Measurements from ENCODE around the gene CASZ1.

CASZ1 gene

GRCh38 chr1:10665930-10666850 is 130.3 kb downstream of the CASZ1 start:
- Histone ChIP-seq H3K27me3 (ENCODE audit: insufficient read depth, insufficient read length) (no peaks in the 10 kb centered on the region), H3K4me3 (ENCODE audit: insufficient read length, low read depth) (no peak overlapping the region), H3K4me1 (ENCODE audit: insufficient read depth, insufficient read length) (peaks cover 9% of the 10 kb centered on the region), H3K36me3 (ENCODE audit: insufficient read depth, insufficient read length, low read length) (no peaks in the 10 kb centered on the region), H3K9ac (ENCODE audit: insufficient read length, low read depth) (no peak overlapping the region), H3K9me3 (ENCODE audit: insufficient read depth, low read length) (no peaks in the 10 kb centered on the region)
- no peak for DNase-seq (ENCODE audit: low read depth, low spot score)
- no peak for TF ChIP-seq YY1 (IDR thresholded peaks at IDR 0.05; ENCODE audit: insufficient read depth, insufficient read length)
- no peak for TF ChIP-seq ZNF274 (IDR thresholded peaks at IDR 0.05; ENCODE audit: low read depth, low read length)
- TF ChIP-seq SUZ12 (IDR thresholded peaks at IDR 0.05; ENCODE audit: extremely low read depth, insufficient read depth, insufficient read length): no peak

GRCh38 chr1:10665226-10665625 is 131.2 kb downstream of the CASZ1 start:
- Histone ChIP-seq H3K9me3 (ENCODE audit: insufficient read depth, low read length) (no peaks in the 10 kb centered on the region), H3K36me3 (ENCODE audit: insufficient read depth, insufficient read length, low read length) (no peaks in the 10 kb centered on the region), H3K4me3 (ENCODE audit: insufficient read length, low read depth) (no peak overlapping the region), H3K9ac (ENCODE audit: insufficient read length, low read depth) (no peak overlapping the region), H3K4me1 (ENCODE audit: insufficient read depth, insufficient read length) (peaks cover 6% of the 10 kb centered on the region), H3K27me3 (ENCODE audit: insufficient read depth, insufficient read length) (no peaks in the 10 kb centered on the region)
- no peak for TF ChIP-seq YY1 (IDR thresholded peaks at IDR 0.05; ENCODE audit: insufficient read depth, insufficient read length)
- no peak for DNase-seq (ENCODE audit: low read depth, low spot score)

- TF ChIP-seq SUZ12 (IDR thresholded peaks at IDR 0.05; ENCODE audit: extremely low read depth, insufficient read depth, insufficient read length) (no peak), ZNF274 (IDR thresholded peaks at IDR 0.05; ENCODE audit: low read depth, low read length) (no peak), YY1 (IDR thresholded peaks at IDR 0.05; ENCODE audit: insufficient read depth, insufficient read length) (no peak)
- no peak overlapping the region for H3K9ac ChIP-seq (ENCODE audit: insufficient read length, low read depth)
- no peak overlapping the region for H3K4me3 ChIP-seq (ENCODE audit: insufficient read length, low read depth)
- peaks cover 3% of the 10 kb centered on the region for H3K4me1 ChIP-seq (ENCODE audit: insufficient read depth, insufficient read length)
- no peaks in the 10 kb centered on the region for H3K9me3 ChIP-seq (ENCODE audit: insufficient read depth, low read length)
- no peak for DNase-seq (ENCODE audit: low read depth, low spot score)
- H3K27me3 ChIP-seq (ENCODE audit: insufficient read depth, insufficient read length): no peaks in the 10 kb centered on the region
- peaks cover 3% of the 10 kb centered on the region for H3K36me3 ChIP-seq (ENCODE audit: insufficient read depth, insufficient read length, low read length)
Observed at GRCh38 chr1:10664251-10664650, 132.2 kb downstream of the CASZ1 start.

- Histone ChIP-seq H3K4me1 (ENCODE audit: insufficient read depth, insufficient read length) (peaks cover 3% of the 10 kb centered on the region), H3K4me3 (ENCODE audit: insufficient read length, low read depth) (no peak overlapping the region), H3K27me3 (ENCODE audit: insufficient read depth, insufficient read length) (no peaks in the 10 kb centered on the region), H3K36me3 (ENCODE audit: insufficient read depth, insufficient read length, low read length) (peaks cover 5% of the 10 kb centered on the region), H3K9me3 (ENCODE audit: insufficient read depth, low read length) (no peaks in the 10 kb centered on the region), H3K9ac (ENCODE audit: insufficient read length, low read depth) (peak overlapping the region; percentile 50)
- no peak for DNase-seq (ENCODE audit: low read depth, low spot score)
- TF ChIP-seq ZNF274 (IDR thresholded peaks at IDR 0.05; ENCODE audit: low read depth, low read length): no peak
- TF ChIP-seq YY1 (IDR thresholded peaks at IDR 0.05; ENCODE audit: insufficient read depth, insufficient read length): no peak
- no peak for TF ChIP-seq SUZ12 (IDR thresholded peaks at IDR 0.05; ENCODE audit: extremely low read depth, insufficient read depth, insufficient read length)
Observed at GRCh38 chr1:10663678-10664035, 132.8 kb downstream of the CASZ1 start.

- Histone ChIP-seq H3K4me3 (ENCODE audit: insufficient read length, low read depth) (no peak overlapping the region), H3K9me3 (ENCODE audit: insufficient read depth, low read length) (no peaks in the 10 kb centered on the region), H3K9ac (ENCODE audit: insufficient read length, low read depth) (peak overlapping the region; percentile 50), H3K36me3 (ENCODE audit: insufficient read depth, insufficient read length, low read length) (peaks cover 5% of the 10 kb centered on the region), H3K27me3 (ENCODE audit: insufficient read depth, insufficient read length) (no peaks in the 10 kb centered on the region), H3K4me1 (ENCODE audit: insufficient read depth, insufficient read length) (peaks cover 3% of the 10 kb centered on the region)
- TF ChIP-seq SUZ12 (IDR thresholded peaks at IDR 0.05; ENCODE audit: extremely low read depth, insufficient read depth, insufficient read length) (no peak), ZNF274 (IDR thresholded peaks at IDR 0.05; ENCODE audit: low read depth, low read length) (no peak), YY1 (IDR thresholded peaks at IDR 0.05; ENCODE audit: insufficient read depth, insufficient read length) (no peak)
- no peak for DNase-seq (ENCODE audit: low read depth, low spot score)
Observed at GRCh38 chr1:10662824-10663677, 133.4 kb downstream of the CASZ1 start.

- TF ChIP-seq SUZ12 (IDR thresholded peaks at IDR 0.05; ENCODE audit: extremely low read depth, insufficient read depth, insufficient read length): no peak
- no peak for TF ChIP-seq ZNF274 (IDR thresholded peaks at IDR 0.05; ENCODE audit: low read depth, low read length)
- H3K27me3 ChIP-seq (ENCODE audit: insufficient read depth, insufficient read length): no peaks in the 10 kb centered on the region
- peaks cover 5% of the 10 kb centered on the region for H3K36me3 ChIP-seq (ENCODE audit: insufficient read depth, insufficient read length, low read length)
Observed at GRCh38 chr1:10662090-10662688, 134.3 kb downstream of the CASZ1 start.

GRCh38 chr1:10661453-10661852 is 135.0 kb downstream of the CASZ1 start:
- H3K4me1 ChIP-seq (ENCODE audit: insufficient read depth, insufficient read length): peaks cover 3% of the 10 kb centered on the region
- H3K4me3 ChIP-seq (ENCODE audit: insufficient read length, low read depth): no peak overlapping the region
- H3K27me3 ChIP-seq (ENCODE audit: insufficient read depth, insufficient read length): no peaks in the 10 kb centered on the region
- H3K9ac ChIP-seq (ENCODE audit: insufficient read length, low read depth): no peak overlapping the region
- H3K36me3 ChIP-seq (ENCODE audit: insufficient read depth, insufficient read length, low read length): peaks cover 5% of the 10 kb centered on the region
- no peak for DNase-seq (ENCODE audit: low read depth, low spot score)
- TF ChIP-seq YY1 (IDR thresholded peaks at IDR 0.05; ENCODE audit: insufficient read depth, insufficient read length) (no peak), SUZ12 (IDR thresholded peaks at IDR 0.05; ENCODE audit: extremely low read depth, insufficient read depth, insufficient read length) (no peak), ZNF274 (IDR thresholded peaks at IDR 0.05; ENCODE audit: low read depth, low read length) (no peak)
- H3K9me3 ChIP-seq (ENCODE audit: insufficient read depth, low read length): no peaks in the 10 kb centered on the region

More at GRCh38 chr1:10662090-10662688, 134.3 kb downstream of the CASZ1 start:
- Histone ChIP-seq H3K9me3 (ENCODE audit: insufficient read depth, low read length) (no peaks in the 10 kb centered on the region), H3K4me1 (ENCODE audit: insufficient read depth, insufficient read length) (peaks cover 3% of the 10 kb centered on the region), H3K9ac (ENCODE audit: insufficient read length, low read depth) (no peak overlapping the region), H3K4me3 (ENCODE audit: insufficient read length, low read depth) (no peak overlapping the region)
- no peak for DNase-seq (ENCODE audit: low read depth, low spot score)
